Left renal cortex interstitium (tissue), 4 donors: Measurements from ENCODE around the gene SST. TPM values are rescaled to one million over a fixed set of nuclear protein-coding genes. Genes with fewer than 3 reads are reported as not detected.

ENCODE experiments used
- DNase-seq, 4 donors: peaks; one replicate each; pipeline ENCODE4 v3.0.0-alpha.2; 2013; ENCODE audit warnings: low read depth in 4 of 4, low spot score in 2 of 4, missing footprints in 1 of 4
- polyA plus RNA-seq, 4 donors: library from polyadenylated mRNA; unstranded; fragments of 120-200 nt; gene quantifications; one replicate each; pipeline ENCODE4 v1.2.1, GENCODE V29; 2013; ENCODE audit not compliant: insufficient read length in 4 of 4

Gene SST
- polyA plus RNA-seq, 4 donors: 0.37 to 3.3 (median 0.48) TPM; not detected in 1

DNA sequence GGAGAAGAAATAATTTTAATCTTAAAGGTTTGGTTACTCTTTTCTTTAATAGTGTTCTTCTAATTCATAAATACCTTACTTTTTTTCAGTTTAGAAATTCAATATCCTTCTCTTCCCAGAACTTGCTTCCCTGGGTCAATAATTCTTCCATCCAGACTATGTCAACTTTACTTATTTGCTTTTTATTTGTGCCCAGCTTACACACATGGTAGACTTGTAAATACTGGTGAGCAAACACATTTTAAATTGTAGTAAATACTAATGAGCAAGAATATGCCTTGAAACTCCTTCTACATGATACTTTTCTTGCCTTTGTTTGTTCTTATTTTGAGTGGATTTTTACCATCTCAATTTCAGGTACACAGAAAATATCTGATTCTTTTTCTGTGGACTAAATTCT lies 33.7 kb downstream of the SST start:
- DNase-seq: no peak

DNA sequence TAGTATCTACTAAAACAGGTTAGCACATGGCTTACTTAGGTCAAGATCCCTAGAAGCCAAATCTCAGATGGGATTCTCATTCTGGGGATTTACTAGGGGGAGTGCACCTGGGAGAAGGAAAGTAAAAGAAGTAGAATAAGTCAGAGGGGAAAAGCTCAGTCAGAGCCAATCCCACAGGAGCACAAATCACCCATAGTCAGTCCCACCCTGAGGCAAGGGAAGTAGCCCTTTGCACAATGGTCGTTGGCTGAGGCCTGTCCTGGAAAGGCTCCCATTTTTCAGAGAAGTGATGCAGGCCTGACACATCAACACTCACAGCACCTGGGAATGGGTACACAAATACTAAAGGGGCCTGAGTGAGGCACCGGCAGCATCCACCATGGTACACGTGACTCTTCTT lies 39.8 kb downstream of the SST start:
- DNase-seq: no peak

GRCh38 chr3:187629711-187630110 lies 40.5 kb downstream of the SST start:
- no peak for DNase-seq

GRCh38 chr3:187628169-187628568 lies 42.0 kb downstream of the SST start:
- DNase-seq: peak in 1 of 4 donors; percentile 31

- no peak for DNase-seq
Measured at GRCh38 chr3:187626581-187626980, 43.6 kb downstream of the SST start.

GRCh38 chr3:187624588-187624987 lies 45.6 kb downstream of the SST start:
- DNase-seq: no peak

DNA sequence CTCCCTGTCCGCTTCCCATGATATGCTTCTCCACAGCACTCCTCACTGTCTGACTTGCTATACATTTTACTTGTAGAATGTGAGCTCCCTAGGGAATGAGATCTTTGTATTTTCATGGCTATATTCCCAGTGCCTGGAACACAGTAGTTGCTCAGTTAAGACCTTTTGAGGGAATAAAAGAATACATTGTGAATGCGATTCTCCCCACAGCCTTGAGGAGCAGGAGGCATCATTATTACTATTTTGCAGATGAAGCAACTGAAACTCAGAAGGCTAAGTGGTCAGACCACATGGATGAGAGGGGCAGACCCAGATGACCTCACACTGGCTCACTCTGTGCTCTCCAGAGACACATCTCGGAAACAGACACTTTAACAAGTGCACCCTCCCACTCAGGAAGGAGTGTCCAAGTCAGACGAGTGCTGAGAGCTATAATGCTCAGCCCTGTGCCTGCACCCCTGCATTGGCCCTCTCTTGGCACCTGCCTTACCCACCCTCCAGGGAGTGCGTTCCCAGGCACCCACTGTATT lies 46.8 kb downstream of the SST start:
- DNase-seq: no peak

DNA sequence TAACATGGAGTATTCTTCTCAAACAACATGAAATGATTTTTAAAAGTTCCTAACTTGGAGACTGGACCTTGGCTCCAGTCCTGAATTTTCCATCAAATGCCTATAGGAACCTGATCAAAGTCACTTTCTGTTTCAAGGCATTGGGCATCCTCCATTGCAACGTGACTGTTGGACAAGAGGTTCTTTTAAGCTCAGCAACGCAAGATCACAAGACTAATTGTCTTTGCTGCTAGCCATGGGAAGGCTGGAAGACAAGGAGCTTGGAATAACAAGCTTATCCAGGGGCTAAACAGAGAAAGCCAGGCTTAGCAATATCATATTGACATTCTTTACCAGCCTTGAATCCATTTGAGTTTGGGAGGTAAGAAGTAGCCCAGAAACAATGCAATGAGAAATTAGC lies 48.3 kb downstream of the SST start:
- no peak for DNase-seq

GRCh38 chr3:187619461-187619860 lies 50.7 kb downstream of the SST start:
- no peak for DNase-seq

Other genes starting within 250 kb of the SST start
- not detected for gene RTP2, start 32.2 kb upstream of the SST start, polyA plus RNA-seq
- 10 to 100 TPM in 2 of 4 donors, 1 to 10 TPM in 2; 7.8 to 15.5 (median 11.3) TPM for gene BCL6, start 75.1 kb upstream of the SST start, polyA plus RNA-seq